T1000 (cell line): ENCODE results near the gene GRID2.

Experiments used
- DNase-seq: peaks from one replicate; lab custom pipeline; 2025; ENCODE audit warnings: mixed read lengths; lab: John Stamatoyannopoulos, UW

Gene GRID2

DNA sequence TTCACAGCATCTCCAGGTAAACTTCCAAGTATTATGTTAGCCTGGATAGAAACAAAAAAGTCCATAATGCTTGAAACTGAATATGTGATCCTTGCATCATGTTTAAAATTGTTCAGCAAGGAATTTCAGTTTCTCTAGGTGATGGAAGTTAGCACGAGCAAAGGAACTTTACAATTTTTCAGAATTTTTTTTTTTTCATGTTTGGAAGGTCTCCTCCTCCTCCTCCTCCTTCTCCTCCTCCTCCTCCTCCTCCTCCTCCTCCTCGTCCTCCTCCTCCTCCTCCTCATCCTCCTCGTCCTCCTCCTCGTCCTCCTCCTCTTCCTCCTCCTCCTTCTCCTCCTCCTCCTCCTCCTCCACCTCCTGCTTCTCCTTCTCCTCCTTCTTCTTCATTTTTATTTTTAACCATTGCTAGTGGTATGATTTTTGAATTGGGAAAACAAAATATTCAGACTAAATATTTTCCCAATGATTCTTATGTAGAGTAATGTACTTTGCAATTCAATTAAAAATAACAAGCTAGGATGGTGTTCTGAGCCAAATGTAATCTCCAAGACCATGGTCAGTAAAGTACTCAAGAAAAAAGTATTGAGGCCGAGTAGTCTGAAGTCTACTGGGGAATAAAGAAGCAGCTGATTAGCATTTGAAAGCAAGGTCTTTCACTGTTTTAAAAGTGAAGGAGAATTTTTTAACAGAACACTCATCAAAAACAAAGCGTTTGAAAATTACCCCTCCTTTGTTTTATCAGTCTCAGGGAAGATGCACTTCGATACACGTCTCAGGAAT, 1103.9 kb downstream of the GRID2 start:
- DNase-seq = no peak

GRCh38 chr4:93409035-93409434, 1105.3 kb downstream of the GRID2 start:
- no peak for DNase-seq

DNA sequence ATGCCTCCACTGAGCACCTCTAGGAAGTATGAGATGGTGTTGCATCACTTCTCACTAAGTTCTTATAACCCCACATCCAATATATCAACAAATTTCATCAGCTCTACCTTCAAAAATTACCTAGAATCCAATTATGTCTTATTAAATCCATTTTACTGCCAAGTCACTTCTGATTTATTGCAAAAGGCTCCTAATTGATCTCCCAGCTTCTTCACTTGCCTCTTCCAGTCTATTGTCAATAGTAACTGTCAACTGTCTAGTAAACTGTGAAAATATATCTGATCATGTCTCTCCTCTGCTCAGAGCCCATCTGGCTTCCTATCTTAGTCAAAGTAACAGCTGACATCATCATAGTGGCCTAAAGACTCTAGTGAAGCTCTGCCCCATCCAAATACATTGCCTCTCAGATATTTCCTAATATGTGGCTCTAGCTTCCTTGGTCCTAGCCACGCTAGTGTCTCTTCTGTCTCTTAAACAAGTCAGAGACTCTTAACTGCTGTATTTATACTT, 1110.3 kb downstream of the GRID2 start:
- no peak for DNase-seq

GRCh38 chr4:93416344-93417128, 1112.8 kb downstream of the GRID2 start:
- no peak for DNase-seq

DNA sequence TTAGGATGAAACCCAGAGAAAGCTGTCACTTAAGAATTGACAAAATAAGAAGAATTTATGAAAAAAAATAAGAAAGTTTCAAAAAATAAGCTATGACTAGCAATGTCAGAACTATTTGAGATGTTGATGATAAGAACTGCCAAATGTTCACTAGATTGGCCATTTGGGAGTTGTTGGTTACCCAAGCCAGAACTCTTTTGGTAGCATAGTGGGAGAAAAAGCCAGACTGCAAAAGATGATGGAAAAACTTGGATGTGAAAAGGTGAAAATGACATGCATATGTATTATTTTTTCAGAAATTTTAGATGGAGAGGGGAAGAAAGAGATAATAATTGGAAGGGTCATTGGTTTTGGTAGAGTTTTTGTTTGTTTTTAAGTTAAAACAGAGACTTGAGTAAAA, 1127.6 kb downstream of the GRID2 start:
- DNase-seq = no peak

DNA sequence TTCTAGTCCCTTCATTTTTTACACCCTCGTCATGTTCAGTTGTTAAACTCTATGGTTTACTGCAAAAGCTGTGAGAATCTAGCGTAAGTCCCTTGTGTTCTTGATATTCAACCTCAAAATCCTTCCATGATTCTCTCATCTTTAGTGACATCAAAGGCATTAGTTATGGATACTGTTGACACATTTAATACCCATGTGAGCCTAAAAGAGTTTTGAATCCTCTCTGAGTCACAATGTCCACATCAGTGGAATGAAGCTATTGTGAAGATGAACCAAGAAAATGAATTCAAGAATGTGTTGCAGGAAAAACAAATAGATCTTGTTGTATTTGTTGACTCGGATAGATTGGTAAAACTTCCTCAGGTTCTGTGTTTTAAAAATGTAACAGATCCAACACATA, 1130.1 kb downstream of the GRID2 start:
- DNase-seq = no peak

GRCh38 chr4:93436000-93436626, 1132.3 kb downstream of the GRID2 start:
- no peak for DNase-seq

DNA sequence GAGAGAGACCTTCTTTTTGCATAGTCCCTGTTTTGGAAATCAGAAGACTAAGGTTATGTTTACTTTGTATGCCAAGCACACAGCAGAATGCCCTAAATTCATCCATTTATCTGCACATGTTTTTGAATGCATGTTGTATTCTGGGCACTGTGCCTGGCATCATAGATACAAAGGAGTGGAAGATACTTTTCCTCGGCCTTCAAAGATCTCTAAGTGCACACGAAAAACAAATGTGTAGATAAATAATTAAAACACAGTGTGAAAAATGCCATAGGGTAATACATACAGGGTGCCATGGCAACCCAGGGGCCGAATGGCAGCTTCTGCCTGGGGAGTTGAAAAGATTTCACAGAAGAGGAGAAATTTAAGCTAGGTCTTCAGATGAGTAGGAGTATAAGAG, 1134.2 kb downstream of the GRID2 start:
- no peak for DNase-seq

- no peak for DNase-seq
Measured at GRCh38 chr4:93444860-93445259, 1141.1 kb downstream of the GRID2 start.

DNA sequence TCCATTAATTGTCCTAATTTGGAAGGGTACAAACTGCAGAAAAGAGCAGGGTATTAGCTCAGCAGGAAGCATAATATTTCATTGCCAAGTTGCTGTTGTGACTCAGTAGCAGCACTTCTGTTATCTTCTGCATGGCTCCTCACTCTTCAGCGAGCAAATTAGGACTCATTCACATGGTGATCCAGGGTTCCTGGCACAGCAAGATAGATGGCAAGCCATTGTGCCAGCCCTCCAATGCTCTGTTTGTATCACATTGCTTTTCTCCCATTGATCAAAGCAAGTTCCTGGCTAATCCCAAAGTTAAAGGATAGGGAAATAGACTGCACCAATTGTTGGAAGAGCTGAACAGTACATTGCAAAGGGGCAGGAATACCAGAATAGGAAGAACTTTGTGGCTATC, 1142.3 kb downstream of the GRID2 start:
- DNase-seq = no peak

GRCh38 chr4:93448691-93449293, 1145.0 kb downstream of the GRID2 start:
- no peak for DNase-seq

DNA sequence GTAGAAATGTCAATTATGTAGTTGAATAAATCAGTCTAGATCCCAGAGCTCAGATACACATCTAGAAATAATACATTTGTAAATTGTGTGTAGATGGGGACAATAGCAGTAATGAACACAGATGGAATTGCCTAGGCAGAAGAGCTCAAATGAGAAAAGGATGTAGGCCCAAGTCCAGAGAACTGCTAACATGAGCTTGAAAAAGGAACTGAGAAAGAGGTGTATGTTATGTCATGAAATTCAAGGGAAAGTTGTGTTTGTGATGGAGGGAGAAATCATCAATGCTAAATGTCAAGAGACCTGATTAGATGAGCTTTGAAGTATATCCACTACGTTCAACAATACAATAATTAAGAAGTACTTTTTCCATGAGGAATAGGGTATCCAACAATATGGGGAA, 1148.2 kb downstream of the GRID2 start:
- no peak for DNase-seq

DNA sequence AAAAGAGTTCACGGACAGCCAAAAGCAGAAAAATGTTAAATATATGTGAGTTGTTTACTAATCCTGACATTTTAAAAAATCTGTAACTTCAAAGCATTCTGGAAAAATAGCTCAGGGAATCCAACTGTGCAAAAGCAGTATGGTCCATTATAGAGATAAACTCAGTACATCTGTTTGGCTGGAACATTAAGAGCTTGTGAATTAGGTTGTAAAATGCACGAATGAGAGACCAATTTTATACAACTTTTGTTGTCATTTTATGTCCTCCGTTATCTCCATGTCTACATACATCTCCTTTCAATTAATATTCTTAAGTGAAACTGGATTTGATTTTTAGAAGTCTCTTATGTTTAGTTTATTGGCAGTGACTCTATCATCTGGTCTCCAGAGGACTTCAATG, 1157.8 kb downstream of the GRID2 start:
- DNase-seq = no peak

DNA sequence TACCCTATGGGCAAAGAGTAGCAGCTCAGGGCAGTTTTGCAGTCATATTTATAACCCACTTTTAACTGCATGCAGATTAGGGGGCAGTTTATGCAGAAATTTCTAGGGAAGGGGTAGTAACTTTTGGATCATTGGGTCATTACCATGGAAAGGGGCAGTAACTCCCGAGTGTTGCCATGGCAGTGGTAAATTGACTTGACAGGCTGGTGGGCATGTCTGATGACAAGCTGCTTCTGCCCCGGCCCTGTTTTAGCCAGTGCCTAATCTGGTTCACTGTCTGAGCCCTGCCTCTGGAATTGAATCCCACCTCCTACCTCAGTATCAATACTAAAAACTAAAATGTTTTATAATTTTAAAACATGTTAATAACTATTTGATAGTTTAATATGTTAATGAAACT, 1162.7 kb downstream of the GRID2 start:
- DNase-seq = no peak

- no peak for DNase-seq
Measured at GRCh38 chr4:93467484-93468155, 1163.9 kb downstream of the GRID2 start.

- no peak for DNase-seq
Measured at GRCh38 chr4:93469560-93469959, 1165.8 kb downstream of the GRID2 start.

DNA sequence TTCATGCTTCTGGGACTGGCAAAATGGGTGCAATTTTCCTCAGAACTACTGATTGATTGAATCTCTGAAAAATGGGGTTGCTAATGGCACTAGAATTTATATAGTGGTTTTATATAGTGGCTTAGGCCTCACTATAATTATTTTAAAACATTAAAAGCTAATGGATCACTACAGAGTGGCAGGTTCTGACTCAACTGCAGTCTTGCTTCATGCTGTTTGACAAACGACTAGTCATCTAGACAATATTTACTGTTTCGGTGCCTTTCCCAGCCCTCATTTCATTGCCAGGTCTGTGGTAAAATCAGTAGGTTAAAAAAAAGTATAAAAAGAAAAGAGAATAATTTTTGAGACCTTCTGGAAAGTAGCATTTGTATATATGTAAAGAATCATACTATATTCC, 1172.0 kb downstream of the GRID2 start:
- DNase-seq = no peak

GRCh38 chr4:93478805-93479204, 1175.0 kb downstream of the GRID2 start:
- no peak for DNase-seq

DNA sequence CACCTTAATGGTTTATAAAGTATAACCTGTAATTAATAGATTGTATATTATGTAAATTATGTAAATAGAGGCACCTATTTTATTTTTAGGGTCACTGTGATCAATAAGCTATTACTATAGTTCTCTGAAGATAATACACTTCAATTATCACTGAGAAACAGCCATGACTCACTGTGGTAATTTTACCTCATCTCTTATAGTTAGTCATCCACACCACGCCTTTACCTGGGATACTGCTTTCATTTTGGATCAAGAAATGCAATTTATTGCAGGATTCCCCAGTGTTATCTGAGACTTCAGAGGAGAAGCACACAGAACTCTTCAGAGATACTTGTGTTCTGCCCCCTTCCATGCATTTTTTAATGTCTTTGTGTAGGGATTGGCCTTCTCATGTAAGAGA, 1176.7 kb downstream of the GRID2 start:
- DNase-seq = no peak

DNA sequence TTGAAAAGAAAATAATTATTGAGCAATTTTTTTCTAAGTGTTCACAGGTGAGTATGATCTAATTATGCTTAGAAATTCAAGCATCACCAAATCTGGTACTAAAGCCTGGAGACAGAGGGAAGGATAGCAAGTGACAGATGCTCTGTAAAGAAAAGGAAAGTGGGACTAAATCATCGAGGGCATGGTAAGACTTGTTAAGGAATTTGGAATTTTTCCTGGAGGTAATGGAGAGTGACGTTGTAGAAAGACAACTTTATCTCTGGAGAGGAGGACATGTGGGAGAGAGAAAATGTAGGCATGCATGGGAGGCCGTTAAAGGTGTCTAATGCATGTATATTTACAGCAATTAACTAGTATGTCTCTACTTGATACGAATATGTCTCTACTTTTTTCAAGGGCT, 1191.6 kb downstream of the GRID2 start:
- no peak for DNase-seq

DNA sequence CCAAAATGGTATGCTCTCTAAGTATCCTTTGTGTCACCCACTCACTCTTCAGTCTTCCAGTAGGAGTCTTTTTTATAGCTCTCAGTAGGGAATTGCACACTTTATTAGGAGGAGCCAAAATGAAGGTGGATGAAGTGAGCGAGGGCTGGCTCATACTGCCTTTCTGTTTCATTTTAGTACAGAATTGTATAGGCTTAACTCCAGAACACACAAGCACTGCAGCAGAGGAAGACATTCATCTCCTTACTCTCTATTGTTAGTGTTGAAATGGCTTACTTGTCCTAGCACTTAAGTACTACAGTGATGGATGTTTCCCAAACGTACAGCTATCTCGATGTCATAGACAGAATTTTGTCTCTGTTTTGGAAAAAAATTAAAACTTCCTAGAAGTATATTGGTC, 1197.5 kb downstream of the GRID2 start:
- DNase-seq = no peak

- DNase-seq = no peak
Measured at GRCh38 chr4:93501946-93502345, 1198.2 kb downstream of the GRID2 start.
